Testis (tissue), 2 donors: ENCODE data around the gene LASP1NB.

Source experiments
- CTCF ChIP-seq, 3 experiments: fragments of 450-650 bp in 2 of 3; fragments of 200-600 bp in 1 of 3; sonication (generic) in 1 of 3; IDR thresholded peaks; one replicate each; pipeline ENCODE4 v1.5.1; 2016 to 2019; ENCODE audit warnings: antibody characterized with exemption in 3 of 3, mild to moderate bottlenecking in 2 of 3, moderate library complexity in 1 of 3
- POLR2A ChIP-seq: fragments of 450-650 bp; IDR thresholded peaks from one replicate; pipeline ENCODE4 v1.6.1; 2017; ENCODE audit warnings: antibody characterized with exemption, mild to moderate bottlenecking, moderate library complexity

- no peak for TF ChIP-seq CTCF (IDR thresholded peaks at IDR 0.05)
- no peak for TF ChIP-seq POLR2A
Observed at GRCh38 chr17:38893607-38894006, 31.8 kb upstream of the LASP1NB start.
